Measurements from ENCODE around the gene GSTP1.

The GSTP1 gene

DNA sequence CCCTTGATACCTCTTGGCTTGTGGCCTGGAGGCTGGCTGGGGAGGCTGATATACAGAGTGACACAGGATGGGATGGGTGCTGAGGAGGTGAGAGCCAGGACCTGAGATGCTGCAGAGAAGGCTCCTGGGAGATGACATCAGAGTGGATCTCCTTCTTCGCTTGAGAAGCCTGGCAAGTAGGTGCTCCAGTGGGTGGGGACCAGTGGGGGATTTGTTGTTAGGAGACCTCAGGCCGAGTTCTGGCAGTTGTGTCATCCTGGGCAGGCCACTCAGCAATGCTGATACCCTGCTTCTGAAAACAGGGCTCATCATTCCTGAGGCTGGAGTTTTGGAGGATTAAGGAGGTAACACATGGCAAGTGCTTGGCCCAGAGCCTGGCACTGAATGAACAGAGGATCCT lies 21.2 kb downstream of the GSTP1 start:
- H3K4me1 ChIP-seq (ENCODE audit: control insufficient read depth, low read length): peaks cover 43% of the 10 kb centered on the region
- H3K9me3 ChIP-seq (ENCODE audit: control insufficient read depth, insufficient read depth, low read length): no peaks in the 10 kb centered on the region
- H3K79me2 ChIP-seq (ENCODE audit: control insufficient read depth, low read length): peaks cover 25% of the 10 kb centered on the region
- no peaks in the 10 kb centered on the region for H3K9me2 ChIP-seq (replicated peaks; ENCODE audit: control insufficient read depth, low read length)
- no peak overlapping the region for H3K4me3 ChIP-seq (ENCODE audit: low read length)
- H3K4me2 ChIP-seq (ENCODE audit: low read length): no peak overlapping the region
- no peak for TF ChIP-seq CTCF (IDR thresholded peaks at IDR 0.05; ENCODE audit: low read depth, low read length, poor library complexity, severe bottlenecking)
- peaks cover 8% of the 10 kb centered on the region for H3F3A ChIP-seq (ENCODE audit: control insufficient read depth, insufficient read depth)
- no peak overlapping the region for H3K27ac ChIP-seq (ENCODE audit: low read depth, low read length)
- H3K27me3 ChIP-seq (ENCODE audit: control insufficient read depth, low read length): no peaks in the 10 kb centered on the region
- no peaks in the 10 kb centered on the region for H4K20me1 ChIP-seq (ENCODE audit: control insufficient read depth, insufficient read depth, low read depth, low read length)
- peaks cover 16% of the 10 kb centered on the region for H3K36me3 ChIP-seq (ENCODE audit: control insufficient read depth, low read length)

DNA sequence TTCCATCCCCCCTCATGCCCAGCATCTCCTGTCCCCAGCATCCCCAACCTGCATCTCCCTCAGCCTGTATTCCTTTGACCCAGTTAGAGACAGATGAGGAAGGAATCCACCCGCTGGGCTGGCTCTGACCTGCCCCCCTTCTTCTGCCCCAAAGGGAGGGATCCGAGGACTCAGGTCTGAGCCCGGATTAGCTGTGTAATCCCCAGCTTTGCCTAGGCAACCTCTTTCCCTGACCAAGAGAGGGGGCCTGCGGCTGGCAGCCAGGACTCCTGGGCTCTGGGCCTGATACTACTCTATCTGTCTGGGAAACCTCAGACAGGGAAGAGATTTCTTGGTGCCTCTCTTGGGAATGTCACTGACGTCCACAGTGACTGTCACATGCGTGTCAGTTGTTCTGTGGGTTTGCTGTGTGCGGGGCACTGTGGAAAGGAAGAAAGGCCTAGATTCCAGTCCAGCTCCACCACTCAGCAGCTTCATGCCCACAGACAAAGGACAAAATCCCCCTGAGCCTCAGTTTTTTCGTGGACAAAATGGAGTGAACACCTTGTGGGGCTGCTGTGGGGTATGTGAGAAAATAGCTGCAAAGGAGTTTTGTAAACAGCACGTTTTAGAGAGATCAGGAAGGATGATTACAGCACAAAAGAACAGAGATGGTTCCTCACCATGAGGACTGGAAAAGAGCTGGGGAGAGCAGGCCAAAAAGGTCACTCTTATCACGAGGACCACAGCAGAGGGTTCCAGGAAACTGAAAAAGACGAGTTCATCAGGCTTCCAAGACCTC lies 21.8 kb downstream of the GSTP1 start:
- TF ChIP-seq EZH2phosphoT487 (IDR thresholded peaks at IDR 0.05; ENCODE audit: borderline replicate concordance, low read length) (no peak), CTCF (IDR thresholded peaks at IDR 0.05; ENCODE audit: low read depth, low read length, poor library complexity, severe bottlenecking) (no peak)
- no peaks in the 10 kb centered on the region for H3K9me2 ChIP-seq (replicated peaks; ENCODE audit: control insufficient read depth, low read length)
- no peaks in the 10 kb centered on the region for H4K20me1 ChIP-seq (ENCODE audit: control insufficient read depth, insufficient read depth, low read depth, low read length)
- H3K79me2 ChIP-seq (ENCODE audit: control insufficient read depth, low read length): peaks cover 25% of the 10 kb centered on the region
- no peaks in the 10 kb centered on the region for H3K9me3 ChIP-seq (ENCODE audit: control insufficient read depth, insufficient read depth, low read length)
- peaks cover 37% of the 10 kb centered on the region for H3K4me1 ChIP-seq (ENCODE audit: control insufficient read depth, low read length)
- H3K4me2 ChIP-seq (ENCODE audit: low read length): no peak overlapping the region; the same call in 1 of the 2 replicates
- peaks cover 21% of the 10 kb centered on the region for H3K36me3 ChIP-seq (ENCODE audit: control insufficient read depth, low read length)
- H3K27ac ChIP-seq (ENCODE audit: low read depth, low read length): no peak overlapping the region
- H3K4me3 ChIP-seq (ENCODE audit: low read length): no peak overlapping the region
- H3F3A ChIP-seq (ENCODE audit: control insufficient read depth, insufficient read depth): 0 out of 2 replicates have a peak, but pooled peaks cover 5% of the 10 kb centered on the region
- no peaks in the 10 kb centered on the region for H3K27me3 ChIP-seq (ENCODE audit: control insufficient read depth, low read length)

DNA sequence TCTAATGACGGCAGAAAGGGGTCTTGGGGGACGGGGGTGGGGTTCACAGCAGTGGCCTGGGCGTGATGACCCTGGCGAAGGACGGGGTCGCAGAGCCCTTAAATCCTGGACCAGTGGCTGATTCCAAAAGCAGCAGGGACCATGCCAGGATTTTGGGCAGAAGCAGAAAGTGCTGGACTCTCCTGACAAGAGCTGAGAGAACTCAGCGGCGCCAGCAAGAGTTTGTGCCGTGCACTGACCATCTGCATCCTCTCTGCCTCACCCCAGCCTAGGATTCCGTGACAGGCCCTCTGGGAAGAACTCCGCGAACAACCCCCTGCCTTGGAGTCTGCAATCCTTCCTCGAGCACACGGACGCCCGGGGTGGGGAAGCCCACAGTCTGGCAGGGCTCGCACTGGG lies 22.5 kb downstream of the GSTP1 start:
- H3F3A ChIP-seq (ENCODE audit: control insufficient read depth, insufficient read depth): 0 out of 2 replicates have a peak, but pooled peaks cover 2% of the 10 kb centered on the region
- H3K4me2 ChIP-seq (ENCODE audit: low read length): peak overlapping the region; percentile 87
- no peaks in the 10 kb centered on the region for H3K27me3 ChIP-seq (ENCODE audit: control insufficient read depth, low read length)
- no peak for TF ChIP-seq EZH2phosphoT487 (IDR thresholded peaks at IDR 0.05; ENCODE audit: borderline replicate concordance, low read length)
- TF ChIP-seq CTCF (IDR thresholded peaks at IDR 0.05; ENCODE audit: low read depth, low read length, poor library complexity, severe bottlenecking): no peak
- H3K36me3 ChIP-seq (ENCODE audit: control insufficient read depth, low read length): peaks cover 28% of the 10 kb centered on the region
- H3K4me3 ChIP-seq (ENCODE audit: low read length): peak overlapping the region; percentile 88
- H3K4me1 ChIP-seq (ENCODE audit: control insufficient read depth, low read length): peaks cover 30% of the 10 kb centered on the region
- no peaks in the 10 kb centered on the region for H3K9me2 ChIP-seq (replicated peaks; ENCODE audit: control insufficient read depth, low read length)
- no peaks in the 10 kb centered on the region for H3K9me3 ChIP-seq (ENCODE audit: control insufficient read depth, insufficient read depth, low read length)
- H3K79me2 ChIP-seq (ENCODE audit: control insufficient read depth, low read length): peaks cover 25% of the 10 kb centered on the region
- no peak overlapping the region for H3K27ac ChIP-seq (ENCODE audit: low read depth, low read length)
- no peaks in the 10 kb centered on the region for H4K20me1 ChIP-seq (ENCODE audit: control insufficient read depth, insufficient read depth, low read depth, low read length)
